GM19238 (cell line): ENCODE measurements around the gene MIF.
"Not testable (repeated sequence)": the region's sequence is repeated elsewhere in the genome, so short reads cannot be mapped to it uniquely, and the experiment has no call there.

ENCODE experiments used
- DNase-seq: peaks from one replicate; pipeline ENCODE4 v3.0.0; 2011; ENCODE audit warnings: low spot score; ENCODE audit not compliant: insufficient read length

MIF gene

GRCh38 chr22:23893945-23894709, at the start of gene MIF:
MIF (plus strand) TSS chr22:23894383; CDS start chr22:23894475, 92 bp downstream.
- peak; percentile 97 for DNase-seq

DNA sequence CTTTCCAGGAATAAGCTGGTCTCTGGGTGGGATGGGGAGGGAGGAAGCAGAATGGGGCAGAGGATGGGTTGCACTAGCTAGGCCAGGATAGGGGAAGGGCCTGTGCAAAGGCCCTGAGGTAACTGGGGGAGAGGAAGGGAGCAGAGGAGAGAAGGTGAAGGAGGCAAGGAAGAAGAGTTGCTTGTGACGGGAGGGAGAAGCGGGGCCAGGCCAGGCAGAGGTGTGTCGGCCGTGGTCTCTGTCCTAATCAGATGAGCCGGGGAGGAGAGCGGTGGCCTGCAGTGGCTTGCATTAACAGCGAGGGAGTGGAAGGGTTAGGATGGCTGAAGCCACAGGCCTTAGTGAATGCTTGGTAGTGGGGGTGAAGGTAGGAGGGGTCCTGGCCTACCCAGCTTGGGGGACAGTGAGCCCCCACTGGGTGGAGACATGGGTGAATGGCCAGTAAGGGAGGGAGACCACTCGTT, 49.4 kb upstream of the MIF start:
- no peak for DNase-seq

DNA sequence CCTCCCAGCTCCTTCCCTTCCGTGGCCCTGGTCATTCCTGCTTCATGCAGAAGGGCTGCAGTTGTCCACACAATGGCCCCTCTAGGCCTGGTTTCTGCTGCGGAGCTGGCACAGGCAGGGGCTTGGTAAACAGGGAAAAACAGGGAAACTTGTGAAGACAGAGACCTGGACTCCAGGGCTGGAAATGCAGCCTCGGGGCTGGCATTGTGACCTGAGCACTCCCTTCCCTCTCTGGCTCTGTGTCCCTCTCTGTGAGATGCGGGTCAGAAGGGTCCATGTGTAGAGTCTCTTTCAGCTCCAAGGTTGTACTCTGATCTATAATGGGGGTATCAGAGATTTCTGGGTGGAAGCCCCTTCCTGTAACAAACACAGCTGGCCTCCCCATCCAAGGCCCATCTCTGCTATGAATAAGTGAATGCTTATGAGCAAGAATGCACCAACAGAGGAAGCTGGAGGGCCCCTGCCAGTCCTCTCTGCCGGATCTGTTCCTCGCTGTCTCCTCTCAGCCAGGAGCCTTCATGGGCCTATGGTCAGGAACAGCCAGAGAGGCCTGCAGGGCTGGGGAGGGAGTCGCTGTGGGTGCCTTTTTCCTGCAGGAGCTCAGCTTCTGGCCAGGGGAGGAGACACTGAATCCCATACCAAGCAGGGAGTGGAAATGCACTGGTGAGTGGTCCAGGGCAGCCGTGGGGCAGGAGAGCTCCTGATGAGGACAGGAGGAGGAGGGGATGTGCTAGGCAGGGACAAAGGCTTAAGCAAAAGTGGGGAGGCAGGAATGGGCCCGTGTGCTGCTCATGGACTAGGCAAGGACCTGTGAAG, 48.7 kb upstream of the MIF start:
- no peak for DNase-seq

GRCh38 chr22:23846081-23846469, 48.1 kb upstream of the MIF start:
- DNase-seq: no peak

DNA sequence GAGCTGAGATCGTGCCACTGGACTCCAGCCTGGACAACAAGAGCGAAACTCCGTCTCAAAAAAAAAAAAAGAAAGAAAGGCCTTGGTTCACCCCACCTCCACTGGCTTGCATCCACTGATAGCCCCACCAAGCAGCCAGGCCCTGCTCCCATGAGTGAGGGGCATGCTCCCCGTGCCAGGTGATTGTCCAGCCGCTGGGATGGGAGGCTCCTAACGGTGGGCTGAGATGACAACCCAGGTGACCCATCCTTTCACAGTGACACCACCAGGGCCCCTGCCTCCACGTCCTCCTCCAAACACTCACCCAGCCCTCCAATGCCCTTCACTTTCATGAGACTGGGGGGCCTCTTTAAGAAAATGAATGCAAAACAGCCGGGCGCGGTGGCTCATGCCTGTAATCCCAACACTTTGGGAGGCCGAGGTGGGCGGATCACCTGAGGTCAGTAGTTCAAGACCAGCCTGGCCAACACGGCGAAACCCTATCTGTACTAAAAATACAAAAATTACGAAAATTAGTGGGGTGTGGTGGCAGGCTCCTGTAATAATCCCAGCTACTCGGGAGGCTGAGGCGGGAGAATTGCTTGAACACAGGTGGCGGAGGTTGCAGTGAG, 46.8 kb upstream of the MIF start:
- no peak for DNase-seq

DNA sequence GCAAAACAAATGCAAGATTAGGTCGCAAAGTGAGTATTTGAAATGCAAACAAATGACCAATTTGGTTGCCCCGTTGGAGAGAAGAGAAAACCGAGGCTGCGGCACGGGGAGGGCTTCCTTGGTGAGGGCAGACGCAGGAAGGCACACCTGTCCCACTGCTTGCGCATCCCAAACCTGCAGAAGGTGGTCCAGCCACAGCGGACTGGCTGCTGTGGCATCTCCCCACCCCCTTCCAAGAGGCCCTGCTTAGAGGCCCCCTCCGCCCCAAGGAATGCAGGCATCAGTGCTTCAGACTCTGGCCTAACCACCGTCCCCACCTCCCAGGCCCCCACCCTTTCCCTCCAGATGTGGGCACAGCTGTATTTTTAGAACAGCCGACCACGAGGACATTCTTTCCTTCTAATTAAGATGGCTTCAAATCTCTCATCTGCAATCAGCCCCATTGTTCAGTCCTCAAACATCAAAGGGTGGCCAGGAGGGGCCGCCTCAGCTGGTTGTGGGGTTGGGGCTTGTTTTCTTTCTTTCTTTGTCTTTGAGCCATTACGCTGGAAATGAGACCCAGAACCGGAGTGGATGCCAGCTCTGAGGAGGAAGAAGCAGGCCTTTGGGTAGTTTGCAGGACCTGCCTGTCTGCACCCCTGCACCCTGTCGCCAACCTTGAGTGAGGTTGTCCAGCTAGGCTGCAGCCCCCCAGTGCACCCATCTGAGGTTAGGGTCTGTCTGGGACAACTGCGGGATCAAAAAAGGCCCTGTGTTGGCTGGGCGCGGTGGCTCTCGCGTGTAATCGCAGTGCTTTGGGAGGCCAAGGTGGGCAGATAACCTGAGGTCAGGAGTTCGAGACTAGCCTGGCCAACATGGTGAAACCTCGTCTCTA, 46.0 kb upstream of the MIF start:
- DNase-seq: no peak

DNA sequence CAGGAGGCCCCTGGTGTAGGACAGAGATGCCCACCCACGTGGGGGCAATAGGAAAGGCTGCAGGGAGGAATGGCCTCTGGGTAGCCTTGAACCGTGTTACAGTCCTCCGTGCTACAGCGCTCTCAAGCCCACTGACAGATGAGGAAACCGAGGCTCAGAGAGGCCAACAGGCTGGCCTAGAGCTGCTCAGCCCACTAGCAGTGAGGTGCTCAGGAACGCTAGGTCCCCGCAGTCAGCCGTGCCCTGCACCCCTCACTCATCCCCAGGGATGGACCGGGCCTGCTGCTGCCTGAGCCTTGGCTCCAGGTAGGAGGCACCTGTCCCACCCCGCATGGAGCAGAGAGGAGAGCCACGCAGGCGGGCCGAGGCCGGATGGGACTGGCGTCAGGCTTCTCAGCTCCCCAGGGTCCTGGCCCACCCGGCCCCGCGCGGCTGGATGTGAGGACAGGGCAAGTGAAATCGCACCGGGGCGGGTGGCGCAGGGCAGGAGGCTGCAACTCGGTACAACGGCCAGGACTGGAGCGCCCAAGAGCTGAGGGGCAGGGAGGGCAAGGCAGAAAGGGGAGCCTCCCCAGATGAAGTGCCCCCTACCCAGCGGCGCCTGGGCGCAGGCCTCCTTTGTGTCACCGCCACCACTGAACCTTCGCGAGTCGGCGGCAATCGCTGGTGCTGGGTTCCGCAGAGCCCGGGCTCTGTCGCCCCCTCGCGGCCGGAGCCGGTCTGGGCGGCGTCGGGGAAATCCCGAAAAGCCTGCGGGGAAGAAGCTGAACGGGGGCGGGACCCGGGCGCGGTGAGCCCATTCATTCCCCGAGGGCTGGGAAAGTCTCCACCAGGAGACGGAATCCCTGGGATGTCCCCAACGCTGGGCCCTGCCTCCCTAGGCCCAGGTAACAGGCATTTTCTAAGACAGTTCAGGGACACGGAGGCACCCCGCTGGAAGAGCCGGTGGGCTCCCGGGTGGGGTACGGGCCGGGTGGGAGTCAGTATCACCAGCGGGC, 44.9 kb upstream of the MIF start:
- DNase-seq: peak; percentile 79

- DNase-seq: peak; percentile 44
Measured at GRCh38 chr22:23850136-23850611, 44.0 kb upstream of the MIF start.

- peak; percentile 66 for DNase-seq
Measured at GRCh38 chr22:23856721-23857605, 37.2 kb upstream of the MIF start.

DNA sequence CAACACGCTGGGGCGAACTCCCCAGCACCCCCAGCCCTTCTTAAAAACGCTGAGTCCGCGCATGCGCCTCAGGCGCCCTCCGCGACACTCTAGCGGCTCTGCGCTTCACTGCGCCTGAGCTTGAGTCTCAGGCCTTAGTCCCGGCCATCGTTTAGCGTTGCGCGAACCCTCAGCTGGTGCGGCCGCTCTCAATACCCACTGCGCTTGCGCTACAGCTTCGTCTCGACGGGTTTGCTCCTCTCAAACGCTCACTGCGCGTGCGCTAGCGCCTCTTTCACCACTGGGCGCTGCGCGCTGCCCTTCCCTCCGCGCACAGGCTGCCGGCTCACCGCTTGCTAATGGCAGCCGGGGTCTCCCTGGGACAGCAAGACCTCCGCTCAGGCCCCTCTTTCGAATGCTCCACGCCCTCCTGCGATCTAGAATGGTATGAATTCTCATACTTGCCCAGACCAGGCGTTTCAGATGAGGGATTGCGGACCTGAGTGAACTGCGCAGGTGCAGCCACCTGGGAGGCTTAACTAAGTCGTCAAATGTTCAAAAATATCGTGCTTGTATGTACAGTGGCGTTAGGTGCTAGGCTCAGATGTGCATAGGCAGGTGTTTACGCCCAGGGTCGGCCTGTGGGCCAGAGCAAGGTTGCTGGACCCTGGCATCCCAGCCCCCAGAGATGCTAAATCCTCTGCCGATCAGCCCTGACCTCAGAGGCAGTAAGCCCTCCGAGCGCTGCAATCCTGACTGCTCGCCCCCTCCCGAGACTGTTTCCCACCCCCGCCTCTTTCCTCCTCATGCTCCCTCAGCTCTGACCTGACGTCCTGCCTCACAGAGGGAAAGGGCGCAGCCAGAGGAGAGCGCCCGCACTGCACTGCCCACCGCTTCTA, 36.3 kb upstream of the MIF start, which contains the start of gene SLC2A11:
Gene SLC2A11, plus strand, starts transcription at position 270 of the 878 bp plus-strand sequence. Its CDS starts 125 bp downstream, at position 395.
- DNase-seq: peak; percentile 96

GRCh38 chr22:23858484-23858815, 35.7 kb upstream of the MIF start:
- no peak for DNase-seq

- DNase-seq: no peak
Measured at GRCh38 chr22:23859201-23859600, 35.0 kb upstream of the MIF start.

- DNase-seq: not testable (repeated sequence)
Measured at GRCh38 chr22:23860187-23860586, 34.0 kb upstream of the MIF start.

DNA sequence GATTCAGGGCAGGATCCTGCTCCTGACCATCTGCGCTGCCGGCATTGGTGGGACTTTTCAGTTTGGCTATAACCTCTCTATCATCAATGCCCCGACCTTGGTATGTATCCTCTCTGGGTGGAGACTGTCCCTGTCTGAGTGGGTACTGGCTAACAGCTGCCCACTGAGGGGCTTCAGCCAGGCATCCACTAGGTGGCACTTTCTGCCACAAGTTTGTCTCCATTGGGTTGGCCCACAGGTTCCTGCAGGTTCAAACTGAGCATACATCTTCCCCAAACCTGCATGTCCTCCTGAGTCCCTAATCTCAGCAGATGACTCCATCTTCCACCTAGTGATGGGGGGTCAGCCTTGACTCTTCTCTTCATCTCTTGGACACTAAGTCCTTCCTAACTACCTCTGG, 32.1 kb upstream of the MIF start:
- peak; percentile 42 for DNase-seq

DNA sequence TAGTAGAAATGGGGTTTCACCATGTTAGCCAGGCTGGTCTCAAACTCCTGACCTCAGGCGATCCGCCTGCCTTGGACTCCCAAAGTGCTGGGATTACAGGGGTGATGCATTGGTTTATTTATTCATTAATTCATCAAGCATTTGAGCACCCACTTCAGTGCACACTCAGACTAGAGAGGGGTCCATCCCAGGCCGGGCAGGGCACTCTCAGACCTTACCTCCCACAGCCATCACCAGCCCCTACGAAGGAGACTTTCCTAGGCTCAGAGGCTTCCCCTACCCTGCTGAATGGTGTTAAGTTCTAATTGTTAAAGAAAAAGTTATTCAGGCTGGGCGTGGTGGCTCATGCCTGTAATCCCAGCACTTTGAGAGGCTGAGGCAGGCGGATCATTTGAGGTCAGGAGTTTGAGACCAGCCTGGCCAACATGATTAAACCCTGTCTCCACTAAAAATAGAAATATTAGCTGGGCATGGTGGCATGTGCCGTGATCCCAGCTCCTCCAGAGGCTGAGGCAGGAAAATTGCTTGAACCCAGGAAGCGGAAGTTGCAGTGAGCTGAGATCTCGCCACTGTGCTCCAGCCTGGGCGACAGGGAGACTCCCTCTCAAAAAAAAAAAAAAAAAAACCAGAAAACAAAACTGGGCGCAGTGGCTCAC, 29.6 kb upstream of the MIF start:
- DNase-seq: not testable (repeated sequence)

DNA sequence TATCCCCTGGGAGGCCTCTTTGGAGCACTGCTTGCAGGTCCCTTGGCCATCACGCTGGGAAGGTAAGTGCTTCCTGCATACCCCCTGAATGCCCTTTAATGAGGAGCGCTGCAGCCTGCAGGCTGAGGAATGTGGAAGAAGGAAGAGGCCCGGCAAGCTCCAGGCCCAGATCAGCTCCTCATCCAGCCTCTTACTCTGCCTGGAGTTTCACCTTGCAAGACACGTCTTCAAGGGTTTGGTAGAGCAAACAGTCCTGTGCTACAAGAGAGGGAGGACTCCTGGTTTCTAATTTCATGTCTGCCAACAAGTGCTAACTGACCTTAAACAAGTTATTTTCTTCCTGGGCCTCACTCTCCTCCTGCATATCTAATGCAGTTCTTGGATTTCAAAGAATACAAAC, 25.6 kb upstream of the MIF start:
- DNase-seq: no peak

DNA sequence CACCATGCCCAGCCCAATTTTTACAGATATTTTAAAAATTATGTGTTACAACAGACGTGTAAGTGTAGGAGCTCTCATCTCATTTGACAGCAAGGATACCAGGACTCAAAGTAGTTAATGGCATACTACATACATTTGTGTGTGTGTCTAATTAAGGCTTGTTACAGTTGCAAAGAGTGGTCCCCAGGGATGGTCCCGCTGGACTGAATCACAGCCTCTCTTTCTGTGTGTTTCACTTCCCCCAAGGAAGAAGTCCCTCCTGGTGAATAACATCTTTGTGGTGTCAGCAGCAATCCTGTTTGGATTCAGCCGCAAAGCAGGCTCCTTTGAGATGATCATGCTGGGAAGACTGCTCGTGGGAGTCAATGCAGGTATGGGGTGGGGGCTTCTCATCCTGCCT, 19.3 kb upstream of the MIF start:
- DNase-seq: no peak
